ENCODE measurements around the gene CNIH4.

The CNIH4 gene

GRCh38 chr1:224402472-224403036 lies 45.9 kb downstream of the CNIH4 start:
- no peak for DNase-seq
- Histone ChIP-seq H3K36me3 (peaks cover 18% of the 10 kb centered on the region), H3K27ac (no peak overlapping the region), H3K9me3 (ENCODE audit: severe bottlenecking) (no peaks in the 10 kb centered on the region), H3K27me3 (ENCODE audit: insufficient read depth, low read depth, severe bottlenecking) (no peaks in the 10 kb centered on the region), H3K4me3 (ENCODE audit: low read depth, low read length) (no peak overlapping the region)
- no peak for TF ChIP-seq CTCF (IDR thresholded peaks at IDR 0.05; ENCODE audit: low read depth, low read length)

GRCh38 chr1:224404916-224405603 lies 48.4 kb downstream of the CNIH4 start:
- H3K9me3 ChIP-seq (ENCODE audit: severe bottlenecking), result no peaks in the 10 kb centered on the region
- DNase-seq, result no peak
- H3K27me3 ChIP-seq (ENCODE audit: insufficient read depth, low read depth, severe bottlenecking), result no peaks in the 10 kb centered on the region
- TF ChIP-seq CTCF (IDR thresholded peaks at IDR 0.05; ENCODE audit: low read depth, low read length), result no peak
- H3K4me3 ChIP-seq (ENCODE audit: low read depth, low read length), result no peak overlapping the region
- H3K36me3 ChIP-seq, result peaks cover 11% of the 10 kb centered on the region
- no peak overlapping the region for H3K27ac ChIP-seq

- Histone ChIP-seq H3K4me3 (ENCODE audit: low read depth, low read length) (no peak overlapping the region), H3K9me3 (ENCODE audit: severe bottlenecking) (no peaks in the 10 kb centered on the region), H3K36me3 (peaks cover 11% of the 10 kb centered on the region), H3K27me3 (ENCODE audit: insufficient read depth, low read depth, severe bottlenecking) (no peaks in the 10 kb centered on the region), H3K27ac (no peak overlapping the region)
- DNase-seq, result no peak
- TF ChIP-seq CTCF (IDR thresholded peaks at IDR 0.05; ENCODE audit: low read depth, low read length), result no peak
Measured at GRCh38 chr1:224405604-224405970, 48.9 kb downstream of the CNIH4 start.

GRCh38 chr1:224406216-224406615 lies 49.5 kb downstream of the CNIH4 start:
- no peak overlapping the region for H3K4me3 ChIP-seq (ENCODE audit: low read depth, low read length)
- no peaks in the 10 kb centered on the region for H3K27me3 ChIP-seq (ENCODE audit: insufficient read depth, low read depth, severe bottlenecking)
- no peak for DNase-seq
- H3K27ac ChIP-seq, result no peak overlapping the region
- TF ChIP-seq CTCF (IDR thresholded peaks at IDR 0.05; ENCODE audit: low read depth, low read length), result no peak
- no peaks in the 10 kb centered on the region for H3K9me3 ChIP-seq (ENCODE audit: severe bottlenecking)
- peaks cover 11% of the 10 kb centered on the region for H3K36me3 ChIP-seq

GRCh38 chr1:224407571-224408293 lies 51.1 kb downstream of the CNIH4 start:
- no peak overlapping the region for H3K27ac ChIP-seq
- no peaks in the 10 kb centered on the region for H3K27me3 ChIP-seq (ENCODE audit: insufficient read depth, low read depth, severe bottlenecking)
- H3K9me3 ChIP-seq (ENCODE audit: severe bottlenecking), result no peaks in the 10 kb centered on the region
- no peak for DNase-seq
- peaks cover 11% of the 10 kb centered on the region for H3K36me3 ChIP-seq
- no peak for TF ChIP-seq CTCF (IDR thresholded peaks at IDR 0.05; ENCODE audit: low read depth, low read length)
- no peak overlapping the region for H3K4me3 ChIP-seq (ENCODE audit: low read depth, low read length)

Measured in WERI-Rb-1 (cell line).